Measurements from ENCODE around the gene RNGTT. TPM values are rescaled to one million over a fixed set of nuclear protein-coding genes. Genes with fewer than 3 reads are reported as not detected.

The RNGTT gene
- polyA plus RNA-seq, 1 donor (not counting 4 experiments of a cell fraction or from before 2014, with no cell fraction given): 9.7 TPM

DNA sequence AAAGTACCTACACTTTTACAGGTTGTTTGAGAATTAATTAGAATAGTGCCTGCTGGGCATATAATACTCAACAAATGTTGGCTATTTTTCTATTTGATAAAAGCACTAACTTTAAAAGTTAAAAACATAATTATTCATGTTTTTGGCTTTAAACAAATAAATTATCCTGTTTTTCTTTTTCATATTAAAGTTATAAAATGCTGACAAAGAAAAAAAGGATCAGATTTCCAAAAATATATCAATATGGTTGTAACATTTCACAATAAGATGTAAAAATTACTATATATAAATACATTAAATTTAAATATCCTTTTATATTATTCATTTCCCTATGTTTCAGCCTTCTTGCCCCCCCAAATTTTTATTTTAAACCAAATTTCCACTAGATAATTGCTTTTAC, 312.0 kb downstream of the RNGTT start:
- H3K4me2 ChIP-seq (ENCODE audit: control insufficient read depth, extremely low read depth, insufficient read depth, low read depth, low read length): no peak overlapping the region
- no peaks in the 10 kb centered on the region for H4K20me1 ChIP-seq (ENCODE audit: control insufficient read depth, extremely low read depth, insufficient read depth, low read length)
- no peaks in the 10 kb centered on the region for H3K4me1 ChIP-seq (ENCODE audit: control insufficient read depth, extremely low read depth, insufficient read depth, low read length)
- H3K9me1 ChIP-seq (ENCODE audit: control insufficient read depth, extremely low read depth, insufficient read depth, low read length): no peaks in the 10 kb centered on the region
- H3K9me3 ChIP-seq (ENCODE audit: control insufficient read depth, low read depth, low read length): no peaks in the 10 kb centered on the region
- H3K27me3 ChIP-seq (ENCODE audit: control insufficient read depth, extremely low read depth, insufficient read depth, low read length): no peaks in the 10 kb centered on the region
- TF ChIP-seq, protein P1, sequence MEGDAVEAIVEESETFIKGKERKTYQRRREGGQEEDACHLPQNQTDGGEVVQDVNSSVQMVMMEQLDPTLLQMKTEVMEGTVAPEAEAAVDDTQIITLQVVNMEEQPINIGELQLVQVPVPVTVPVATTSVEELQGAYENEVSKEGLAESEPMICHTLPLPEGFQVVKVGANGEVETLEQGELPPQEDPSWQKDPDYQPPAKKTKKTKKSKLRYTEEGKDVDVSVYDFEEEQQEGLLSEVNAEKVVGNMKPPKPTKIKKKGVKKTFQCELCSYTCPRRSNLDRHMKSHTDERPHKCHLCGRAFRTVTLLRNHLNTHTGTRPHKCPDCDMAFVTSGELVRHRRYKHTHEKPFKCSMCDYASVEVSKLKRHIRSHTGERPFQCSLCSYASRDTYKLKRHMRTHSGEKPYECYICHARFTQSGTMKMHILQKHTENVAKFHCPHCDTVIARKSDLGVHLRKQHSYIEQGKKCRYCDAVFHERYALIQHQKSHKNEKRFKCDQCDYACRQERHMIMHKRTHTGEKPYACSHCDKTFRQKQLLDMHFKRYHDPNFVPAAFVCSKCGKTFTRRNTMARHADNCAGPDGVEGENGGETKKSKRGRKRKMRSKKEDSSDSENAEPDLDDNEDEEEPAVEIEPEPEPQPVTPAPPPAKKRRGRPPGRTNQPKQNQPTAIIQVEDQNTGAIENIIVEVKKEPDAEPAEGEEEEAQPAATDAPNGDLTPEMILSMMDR (optimal IDR thresholded peaks at IDR 0.05 in 1 of 3, IDR thresholded peaks at IDR 0.05 in 1 of 3, conservative IDR thresholded peaks at IDR 0.05 in 1 of 3; ENCODE audit: extremely low read depth in 1 of 3, insufficient read depth in 2 of 3, low read length in 3 of 3): no peak
- no peak for TF ChIP-seq EZH2 (IDR thresholded peaks at IDR 0.05; ENCODE audit: low read length)
- H3K27ac ChIP-seq (ENCODE audit: control insufficient read depth, insufficient read depth, low read length): no peak overlapping the region
- DNase-seq (ENCODE audit: low read depth, low spot score) (no peak), FAIRE-seq (no peak)
- dilution Hi-C loops (cut with MboI; ENCODE audit: extremely low pct_ligation_motif_present, low sequenced_read_pairs): no loop called here
- H3K4me3 ChIP-seq (ENCODE audit: control insufficient read depth in 2 of 3, extremely low read depth in 1 of 3, insufficient read depth in 2 of 3, low read depth in 1 of 3, low read length in 3 of 3): no peak overlapping the region
- H2AFZ ChIP-seq (ENCODE audit: control insufficient read depth, low read length): no peak overlapping the region
- H3K36me3 ChIP-seq (ENCODE audit: control insufficient read depth in 2 of 2, extremely low read depth in 1 of 2, insufficient read depth in 2 of 2, low read length in 2 of 2): no peaks in the 10 kb centered on the region
- H3K9ac ChIP-seq (ENCODE audit: control insufficient read depth, extremely low read depth, insufficient read depth, low read length): no peak overlapping the region
- H3K79me2 ChIP-seq (ENCODE audit: control insufficient read depth, insufficient read depth, low read length): no peaks in the 10 kb centered on the region

DNA sequence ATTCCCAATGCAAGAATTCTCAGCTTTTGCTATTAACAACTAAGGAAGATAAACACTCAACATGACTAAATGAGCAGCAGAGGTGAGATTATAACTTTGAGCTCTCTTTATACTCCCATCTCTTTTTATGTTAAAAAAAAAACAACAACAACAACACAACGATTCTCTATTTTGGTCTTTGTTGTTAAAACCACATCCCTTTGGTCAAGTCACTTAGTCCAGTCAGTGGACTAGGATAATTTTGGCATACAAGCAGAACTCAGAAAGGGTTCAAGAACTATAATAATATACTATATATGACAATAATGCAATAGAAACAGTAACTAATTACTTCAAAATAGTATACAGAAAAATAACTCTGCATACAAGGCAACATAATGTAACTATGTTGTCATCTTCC, 312.4 kb downstream of the RNGTT start:
- FAIRE-seq (no peak), DNase-seq (ENCODE audit: low read depth, low spot score) (no peak)
- Histone ChIP-seq H3K4me3 (ENCODE audit: control insufficient read depth in 2 of 3, extremely low read depth in 1 of 3, insufficient read depth in 2 of 3, low read depth in 1 of 3, low read length in 3 of 3) (no peak overlapping the region), H3K9ac (ENCODE audit: control insufficient read depth, extremely low read depth, insufficient read depth, low read length) (no peak overlapping the region), H3K36me3 (ENCODE audit: control insufficient read depth in 2 of 2, extremely low read depth in 1 of 2, insufficient read depth in 2 of 2, low read length in 2 of 2) (no peaks in the 10 kb centered on the region), H3K27me3 (ENCODE audit: control insufficient read depth, extremely low read depth, insufficient read depth, low read length) (no peaks in the 10 kb centered on the region), H4K20me1 (ENCODE audit: control insufficient read depth, extremely low read depth, insufficient read depth, low read length) (no peaks in the 10 kb centered on the region), H3K4me1 (ENCODE audit: control insufficient read depth, extremely low read depth, insufficient read depth, low read length) (no peaks in the 10 kb centered on the region), H3K79me2 (ENCODE audit: control insufficient read depth, insufficient read depth, low read length) (no peaks in the 10 kb centered on the region), H3K9me1 (ENCODE audit: control insufficient read depth, extremely low read depth, insufficient read depth, low read length) (no peaks in the 10 kb centered on the region), H3K4me2 (ENCODE audit: control insufficient read depth, extremely low read depth, insufficient read depth, low read depth, low read length) (no peak overlapping the region), H2AFZ (ENCODE audit: control insufficient read depth, low read length) (no peak overlapping the region), H3K27ac (ENCODE audit: control insufficient read depth, insufficient read depth, low read length) (no peak overlapping the region), H3K9me3 (ENCODE audit: control insufficient read depth, low read depth, low read length) (no peaks in the 10 kb centered on the region)
- dilution Hi-C loops (cut with MboI; ENCODE audit: extremely low pct_ligation_motif_present, low sequenced_read_pairs): no loop called here
- no peak for TF ChIP-seq EZH2 (IDR thresholded peaks at IDR 0.05; ENCODE audit: low read length)
- TF ChIP-seq, protein P1 (optimal IDR thresholded peaks at IDR 0.05 in 1 of 3, IDR thresholded peaks at IDR 0.05 in 1 of 3, conservative IDR thresholded peaks at IDR 0.05 in 1 of 3; ENCODE audit: extremely low read depth in 1 of 3, insufficient read depth in 2 of 3, low read length in 3 of 3): no peak
